ENCODE measurements around the gene SRD5A3.

The SRD5A3 gene

GRCh38 chr4:55378617-55379467 is 32.8 kb downstream of the SRD5A3 start:
- DNase-seq (ENCODE audit: low read depth) = no peak

DNA sequence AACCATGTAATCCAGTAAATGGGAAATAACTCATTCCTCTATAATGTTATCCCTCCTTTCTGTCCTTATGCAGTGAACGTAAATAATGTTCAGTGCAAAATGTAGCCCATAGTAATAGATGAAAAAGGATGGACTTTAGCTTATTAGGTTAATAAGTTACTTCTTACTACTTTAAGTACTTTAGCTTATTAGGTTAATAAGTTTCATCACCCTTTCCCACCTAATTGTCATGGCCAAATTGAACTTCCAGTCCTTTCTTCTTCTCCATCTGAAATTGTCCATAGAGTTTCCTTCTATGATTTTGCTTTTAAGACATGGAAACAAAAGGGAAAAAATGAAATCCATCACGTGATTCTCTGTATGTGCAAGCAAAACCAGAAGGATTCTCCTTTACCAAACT is 34.5 kb downstream of the SRD5A3 start:
- no peak for DNase-seq (ENCODE audit: low read depth)

- no peak for DNase-seq (ENCODE audit: low read depth)
Observed at GRCh38 chr4:55381502-55381901, 35.5 kb downstream of the SRD5A3 start.

DNA sequence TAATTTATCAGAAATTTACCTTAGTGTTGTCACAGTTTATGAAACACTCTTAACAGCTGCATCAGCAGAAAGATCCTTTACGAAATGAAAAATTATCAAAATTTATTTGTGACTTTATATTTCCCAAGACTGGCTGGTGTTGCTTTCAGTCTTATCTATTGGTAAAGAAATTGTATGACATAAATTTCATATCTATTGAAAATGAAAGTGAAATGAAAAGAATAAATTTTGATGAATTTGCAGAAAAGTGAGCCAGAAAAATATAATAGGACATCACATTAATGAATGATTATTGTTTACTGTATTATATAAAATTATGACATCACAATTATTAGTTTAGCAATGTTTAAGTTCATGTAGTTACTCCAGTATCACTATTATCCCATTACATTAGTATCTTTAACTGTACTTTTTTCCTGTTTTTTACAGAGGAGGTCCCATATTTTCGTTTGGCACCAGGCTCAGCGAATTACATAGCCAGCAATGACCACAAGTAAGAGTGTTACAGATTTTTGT is 36.5 kb downstream of the SRD5A3 start:
- no peak for DNase-seq (ENCODE audit: low read depth)

GRCh38 chr4:55385201-55385649 is 39.2 kb downstream of the SRD5A3 start:
- DNase-seq (ENCODE audit: low read depth) = no peak

DNA sequence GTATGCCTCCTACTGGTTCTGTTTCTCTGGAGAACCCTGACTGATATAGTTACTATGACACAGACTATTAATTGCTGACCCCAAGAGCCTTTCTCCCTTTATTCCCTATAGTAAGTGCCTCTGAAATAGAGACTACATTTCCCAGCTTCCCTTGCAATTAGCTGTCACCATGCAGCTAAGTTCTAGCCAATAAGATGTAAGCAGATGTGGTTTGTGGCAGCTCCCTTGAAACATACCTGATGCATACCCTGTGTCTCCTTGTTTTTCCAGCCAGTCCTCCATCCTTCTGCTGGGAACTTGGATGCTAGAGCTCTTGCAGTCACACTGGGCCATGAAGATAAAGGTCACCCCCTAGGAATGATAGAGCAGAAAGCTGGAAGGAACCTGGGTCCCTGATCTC is 40.0 kb downstream of the SRD5A3 start:
- no peak for DNase-seq (ENCODE audit: low read depth)

- no peak for DNase-seq (ENCODE audit: low read depth)
Observed at GRCh38 chr4:55386840-55387239, 40.8 kb downstream of the SRD5A3 start.

DNA sequence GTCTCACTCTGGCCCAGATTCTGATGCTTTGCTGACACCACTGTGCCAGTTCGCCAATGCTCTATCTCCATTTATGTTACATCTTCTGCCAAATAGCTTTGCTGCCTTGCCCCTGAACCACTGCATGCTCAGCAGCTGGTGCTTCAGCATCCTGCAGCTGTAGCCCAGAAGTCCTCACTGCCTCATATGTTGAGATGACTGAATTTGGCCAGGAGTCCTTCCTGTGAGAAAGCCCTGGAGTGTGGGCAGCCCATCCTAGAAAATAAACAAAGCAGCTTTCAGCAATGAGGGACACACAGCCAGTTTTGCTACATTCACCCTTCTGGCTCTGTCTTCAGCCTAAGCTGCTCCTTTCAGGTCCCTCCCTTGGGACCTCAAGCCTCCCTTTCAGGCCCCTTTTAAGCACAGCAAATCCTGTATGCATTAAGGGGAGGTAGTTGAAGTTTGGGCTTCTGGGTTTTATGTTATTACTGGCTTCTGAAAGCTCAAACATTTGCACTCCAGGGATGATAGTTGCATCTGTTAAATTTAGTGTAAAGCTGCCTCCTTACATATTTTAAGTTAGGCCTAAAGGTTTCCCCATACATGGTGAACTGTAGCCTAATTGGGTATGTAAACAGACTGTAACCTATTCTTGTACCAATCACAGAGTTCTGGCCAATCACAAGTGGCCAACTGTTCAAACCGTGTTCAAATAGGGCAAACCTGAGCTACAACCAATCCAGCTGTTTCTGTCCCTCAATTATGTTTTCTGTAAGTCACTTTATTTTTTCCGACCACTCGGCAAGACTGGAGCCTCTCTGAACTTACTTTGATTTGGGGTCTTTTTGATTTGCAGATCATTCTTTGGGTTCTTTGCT is 47.6 kb downstream of the SRD5A3 start:
- DNase-seq (ENCODE audit: low read depth) = peak; percentile 33

GRCh38 chr4:55395218-55395528 is 49.1 kb downstream of the SRD5A3 start:
- DNase-seq (ENCODE audit: low read depth) = no peak

- DNase-seq (ENCODE audit: low read depth) = peak; percentile 73
Observed at GRCh38 chr4:55395529-55396307, 49.7 kb downstream of the SRD5A3 start, which contains the start of gene TMEM165. TMEM165 (plus strand) TSS chr4:55395957; CDS start chr4:55396190, 233 bp downstream.

DNA sequence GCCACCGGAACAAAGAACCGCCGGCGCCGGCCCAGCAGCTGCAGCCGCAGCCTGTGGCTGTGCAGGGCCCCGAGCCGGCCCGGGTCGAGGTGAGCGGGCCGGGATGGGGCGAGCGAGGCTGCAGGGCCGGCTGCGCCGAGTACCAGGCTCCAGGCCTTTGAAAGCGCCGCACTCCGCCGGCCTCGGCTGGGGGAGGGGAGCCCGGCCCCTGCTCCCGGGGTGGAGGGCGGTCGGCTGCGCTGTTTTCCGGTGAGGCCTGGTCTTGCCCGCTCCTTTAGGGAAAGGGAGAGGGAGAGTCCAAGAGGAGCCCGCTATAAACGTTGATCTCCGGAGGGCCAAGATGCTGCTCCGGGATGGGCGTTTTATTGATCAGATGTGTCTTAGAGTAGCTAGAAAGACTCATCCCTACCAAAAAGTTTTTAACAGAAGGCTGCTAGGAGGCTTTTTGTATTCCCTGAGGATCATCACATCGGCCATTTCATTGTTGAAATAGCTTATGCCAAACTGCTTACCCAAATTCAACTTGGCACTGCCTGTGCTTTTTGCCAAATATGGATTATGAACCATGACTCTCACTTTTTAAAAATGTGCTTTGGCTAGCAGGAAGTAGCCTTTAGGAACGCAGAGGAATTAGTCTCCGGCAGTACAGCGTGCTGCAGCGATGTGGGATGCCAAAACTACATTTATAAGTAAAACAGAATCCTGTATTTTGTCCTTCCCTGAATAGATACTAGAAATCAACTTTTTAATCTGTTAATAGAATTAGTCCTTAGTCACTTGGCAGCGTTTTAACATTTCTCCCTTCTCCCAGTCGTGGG is 50.5 kb downstream of the SRD5A3 start:
- DNase-seq (ENCODE audit: low read depth) = peak; percentile 55

DNA sequence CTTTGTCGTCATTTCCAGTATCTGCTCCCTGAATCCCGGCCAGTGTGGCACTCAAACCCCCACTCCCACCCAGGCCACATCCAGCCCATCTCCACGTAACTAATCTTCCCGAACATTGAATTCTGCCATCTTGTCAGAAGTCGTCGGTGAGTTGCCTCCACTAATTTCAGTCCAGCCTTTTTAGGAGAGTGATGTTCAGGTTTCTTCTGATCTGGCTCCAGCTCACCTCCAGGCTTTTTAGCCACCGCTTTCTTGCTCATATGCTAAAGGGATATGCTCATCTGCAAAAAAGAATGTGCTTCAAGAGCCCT is 51.0 kb downstream of the SRD5A3 start:
- DNase-seq (ENCODE audit: low read depth) = no peak

- DNase-seq (ENCODE audit: low read depth) = peak; percentile 38
Observed at GRCh38 chr4:55397520-55398321, 51.7 kb downstream of the SRD5A3 start.

DNA sequence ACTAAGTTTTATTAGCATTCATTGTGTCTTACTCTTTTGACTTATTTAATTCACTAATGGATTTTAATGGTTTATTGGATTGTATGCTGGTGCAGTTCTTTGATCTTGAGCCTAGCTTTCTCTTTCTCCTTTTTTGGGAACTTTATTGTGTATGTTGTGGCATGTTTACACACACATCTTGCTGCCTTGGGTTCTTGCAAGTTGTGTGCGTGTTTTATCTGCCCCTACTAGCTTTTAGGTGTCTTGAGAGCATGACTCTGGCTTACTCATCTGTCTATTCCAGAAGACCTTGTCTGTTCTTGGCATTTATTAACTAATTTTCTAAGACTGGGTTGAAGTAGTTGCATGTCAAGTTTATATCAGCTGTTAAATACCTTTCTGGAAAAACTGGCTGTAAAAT is 52.4 kb downstream of the SRD5A3 start:
- no peak for DNase-seq (ENCODE audit: low read depth)

DNA sequence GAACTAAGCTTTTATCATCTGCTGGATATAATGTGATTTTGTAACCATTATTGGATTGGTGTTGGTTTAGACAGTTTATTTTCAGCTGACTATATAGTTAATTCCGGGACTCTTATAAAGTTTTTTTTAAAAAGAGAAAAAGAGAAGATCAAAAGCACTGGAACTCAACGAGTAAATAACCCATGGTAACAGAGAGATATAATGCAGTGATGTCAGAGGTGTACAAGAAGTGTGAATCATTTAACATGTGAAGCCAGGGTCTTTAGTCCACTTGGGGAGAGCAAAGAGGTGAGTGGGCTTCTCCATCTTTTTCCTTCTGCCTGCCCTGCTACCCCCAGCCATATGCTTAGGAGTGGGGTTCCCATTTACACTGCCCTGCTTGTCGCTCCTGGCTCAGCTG is 52.9 kb downstream of the SRD5A3 start:
- no peak for DNase-seq (ENCODE audit: low read depth)

DNA sequence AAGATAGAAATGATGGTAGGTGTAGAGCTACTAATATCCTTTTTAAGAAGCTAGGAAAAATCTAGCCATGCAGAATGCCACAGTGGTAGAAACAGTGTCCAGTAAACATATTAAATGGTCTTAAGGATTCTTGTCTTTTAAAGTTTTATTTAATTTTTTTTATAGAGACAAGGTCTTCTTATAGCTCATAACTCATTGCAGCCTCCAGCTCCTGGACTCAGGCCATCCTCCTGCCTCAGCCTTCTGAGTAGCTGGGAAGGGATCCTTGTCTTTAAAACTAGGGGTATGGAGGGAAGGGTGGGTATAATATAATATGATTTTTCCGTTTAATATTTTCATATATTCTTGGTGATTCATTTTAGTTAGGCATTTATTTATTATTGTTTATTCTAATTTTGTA is 53.5 kb downstream of the SRD5A3 start:
- DNase-seq (ENCODE audit: low read depth) = no peak

DNA sequence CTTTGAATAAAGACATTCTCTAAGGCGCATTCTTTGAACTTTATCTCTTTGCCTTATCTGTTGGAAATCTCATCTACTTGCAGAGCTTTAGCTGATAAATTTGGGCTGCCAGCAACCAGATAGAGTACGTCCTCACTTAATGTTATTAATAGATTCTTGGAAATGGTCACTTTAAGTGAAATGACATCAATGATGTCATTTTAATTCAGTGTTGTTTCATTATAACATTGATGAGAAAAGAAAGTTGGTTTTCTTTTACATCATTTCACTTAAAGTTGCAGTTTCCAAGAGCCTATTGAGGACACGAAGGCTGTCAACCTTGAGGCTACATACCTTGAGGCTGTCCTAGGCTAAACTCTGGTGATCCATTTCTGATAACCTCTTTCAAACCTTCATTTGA is 59.0 kb downstream of the SRD5A3 start:
- DNase-seq (ENCODE audit: low read depth) = no peak

DNA sequence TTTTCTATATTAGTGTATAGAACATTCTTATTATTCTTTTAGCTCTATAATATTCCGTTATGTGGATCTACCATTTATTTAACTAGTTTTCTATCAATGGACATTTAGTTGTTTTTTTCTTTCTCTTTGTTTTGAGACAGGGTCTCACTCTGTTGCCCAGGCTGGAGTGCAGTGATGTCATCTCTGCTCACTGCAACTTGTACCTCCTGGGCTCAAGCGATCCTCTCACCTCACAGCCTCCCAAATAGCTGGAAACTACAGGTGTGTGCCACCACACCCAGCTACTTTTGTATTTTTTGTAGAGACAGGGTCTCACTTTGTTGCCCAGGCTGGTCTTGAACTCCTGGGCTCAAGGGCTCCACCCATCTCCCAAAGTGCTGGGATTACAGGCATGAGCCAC is 60.5 kb downstream of the SRD5A3 start:
- DNase-seq (ENCODE audit: low read depth) = no peak

GRCh38 chr4:55407119-55407518 is 61.1 kb downstream of the SRD5A3 start:
- DNase-seq (ENCODE audit: low read depth) = no peak

DNA sequence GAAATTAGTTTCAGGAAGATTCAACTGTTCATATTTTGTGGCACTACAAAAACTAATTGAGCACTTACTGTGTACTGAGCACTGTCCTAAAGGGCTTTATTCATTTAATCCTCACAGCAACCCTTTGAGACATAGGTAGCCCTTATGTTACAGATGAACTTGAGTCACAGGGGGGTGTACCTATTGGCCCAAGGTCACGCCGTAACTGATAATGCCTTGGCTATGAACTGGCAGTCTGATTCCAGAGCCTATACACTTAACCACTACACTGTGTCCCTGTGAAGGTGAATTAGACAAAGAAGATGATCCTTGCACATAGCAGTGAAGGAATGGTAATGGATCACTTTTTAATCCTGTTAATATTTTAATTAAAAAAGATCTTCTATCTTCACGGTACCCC is 61.7 kb downstream of the SRD5A3 start:
- DNase-seq (ENCODE audit: low read depth) = no peak

Data from fibroblast of the conjunctiva (primary cell).